HCT116 (cell line): ENCODE results near the gene KRT5.

Source experiments
- CTCF ChIP-seq, 3 experiments: fragments of 200-600 bp in 1 of 3; sonication (generic) in 1 of 3; IDR thresholded peaks in 2 of 3; conservative IDR thresholded peaks in 1 of 3; 2 replicates each; pipeline ENCODE4 v1.5.1; 2012 to 2017; ENCODE audit warnings: low read depth in 2 of 3, low read length in 2 of 3, antibody characterized with exemption in 1 of 3, borderline replicate concordance in 1 of 3, control low read depth in 1 of 3, mild to moderate bottlenecking in 1 of 3, mixed read lengths in 1 of 3, mixed run types in 1 of 3, moderate library complexity in 1 of 3; ENCODE audit not compliant: insufficient read depth in 1 of 3
- POLR2A ChIP-seq: IDR thresholded peaks from 2 replicates; pipeline ENCODE4 v1.7.0; 2011; ENCODE audit warnings: borderline replicate concordance; ENCODE audit not compliant: insufficient read depth, insufficient read length; ENCODE audit errors: extremely low read depth

- TF ChIP-seq POLR2A (no peak), CTCF (IDR thresholded peaks at IDR 0.05 in 2 of 3, conservative IDR thresholded peaks at IDR 0.05 in 1 of 3; ENCODE audit: borderline replicate concordance in 1 of 3, insufficient read depth in 1 of 3, low read depth in 2 of 3, low read length in 2 of 3) (0 out of 6 replicates have a peak, but pooled peaks of 1 of the 3 experiments have one; percentile 3)
Observed at GRCh38 chr12:52521568-52522266, 1.5 kb upstream of the KRT5 start.
